Pancreas (tissue), 10 donors: ENCODE measurements around the gene WFDC13. TPM values are rescaled to one million over a fixed set of nuclear protein-coding genes. Genes with fewer than 3 reads are reported as not detected.
"Not testable (repeated sequence)": the region's sequence is repeated elsewhere in the genome, so short reads cannot be mapped to it uniquely, and the experiment has no call there.

Experiments
- ATAC-seq, 4 donors: fragments of 200-7000 bp; cut with Tn5 transposase; one replicate each; pipeline versions ENCODE4 v1.8.0 to v1.9.1; 2020; ENCODE audit warnings: mild to moderate bottlenecking in 4 of 4, moderate library complexity in 4 of 4
- DNase-seq, 6 donors: peaks; one replicate each; pipeline ENCODE4 v3.0.0-alpha.2; 2020
- FAIRE-seq: peaks from 2 replicates; lab custom pipeline; 2012; peaks lifted over from hg19 to GRCh38; lab: Jason Lieb, UNC
- H3K27ac ChIP-seq, 4 donors: fragments of 200-600 bp; sonication (generic); 1 replicate in 3 of 4; 2 replicates in 1 of 4; pipeline versions ENCODE4 v1.5.0 to v1.8.0; 2020
- H3K27me3 ChIP-seq, 4 donors: fragments of 200-600 bp; one replicate each; pipeline ENCODE4 v1.8.0; 2021
- H3K36me3 ChIP-seq, 3 donors: fragments of 200-600 bp; sonication (generic) in 1 of 3; one replicate each; pipeline versions ENCODE4 v1.5.0 to v1.8.0; 2020 to 2021
- H3K4me1 ChIP-seq, 3 donors: fragments of 200-600 bp; one replicate each; pipeline ENCODE4 v1.8.0; 2021
- H3K4me3 ChIP-seq, 4 donors: fragments of 200-600 bp; sonication (generic) in 2 of 4; one replicate each; pipeline versions ENCODE4 v1.5.0 to v1.8.0; 2020 to 2021
- H3K9me3 ChIP-seq, 4 donors: fragments of 200-600 bp; one replicate each; pipeline ENCODE4 v1.8.0; 2021
- CTCF ChIP-seq, 4 donors: fragments of 200-600 bp; sonication (generic) in 3 of 4; IDR thresholded peaks; one replicate each; pipeline versions ENCODE4 v1.5.0 to v1.8.0; 2021; ENCODE audit warnings: antibody characterized with exemption in 4 of 4
- WGBS, 2 donors: extraction: QIAGEN DNeasy Blood & Tissue Kit; methylation state at CpG; one replicate each; pipeline ENCODE4 v1.1.7; 2013; 5-methylcytosine and 5-hydroxymethylcytosine counted together
- intact Hi-C, 3 donors: fragments of 100-400 bp; cut with DNase I; formaldehyde crosslinking; loops; one replicate each; pipeline versions ENCODE4 v1.11.1 to v1.14.2; 2022
- polyA plus RNA-seq, 2 donors: library from polyadenylated mRNA; stranded (reverse); fragments of 200-250 nt; gene quantifications; one replicate each; pipeline ENCODE4 v1.2.3, GENCODE V29; 2013
- total RNA-seq, 6 donors: library from RNA; stranded (reverse); fragmentation: NEBNext Ultra II Directional in 4 of 6; extraction: Animal tissue kit (Norgen Biotek cat#: 25700) in 4 of 6; gene quantifications; one replicate each; pipeline versions ENCODE4 v1.2.1 to v1.2.4, GENCODE V29; 2021 to 2023
- donor health status: healthy with polysubstance abuse.
- donor health status: DM: no; HTN: no; CAD: no; lungs with moderate emphysema.
- donor health status: DM: no; HTN: no; CAD: no.
- donor health status: control.
- donor health status: control.
- donor health status: Bipolar disorder and iron deficiency.
- donor health status: DM: yes; HTN: yes; CAD: no.
- donor health status: DM: no; HTN: no; CAD: no.
- donor health status: DM: no; HTN: no; CAD: no.
- donor health status: DM: yes; HTN: yes; CAD: no.

WFDC13 gene
- not detected for total RNA-seq
- not detected for polyA plus RNA-seq

GRCh38 chr20:45701873-45702272 lies at the start of gene WFDC13:
TSS of gene WFDC13 (plus strand) at chr20:45702038. CDS start at chr20:45702124, 86 bp downstream.
- Histone ChIP-seq H3K4me1 (no peaks in the 10 kb centered on the region), H3K27ac (no peak within 1 kb of the TSS), H3K36me3 (no peaks in the 10 kb centered on the region), H3K9me3 (no peaks in the 10 kb centered on the region), H3K27me3 (no peaks in the 10 kb centered on the region), H3K4me3 (no peak within 1 kb of the TSS)
- ATAC-seq (no peak), FAIRE-seq (no peak), DNase-seq (no peak)
- intact Hi-C loops = no loop called here
- 65 to 80% methylated on average over 4 of the region's 4 CpGs for WGBS, 2 donors
- no peak for TF ChIP-seq CTCF (IDR thresholded peaks at IDR 0.05)

GRCh38 chr20:45657038-45657437 lies 44.8 kb upstream of the WFDC13 start:
- H3K27ac ChIP-seq, DNase-seq, intact Hi-C loops, H3K4me3 ChIP-seq, H3K36me3 ChIP-seq, ATAC-seq, H3K4me1 ChIP-seq, H3K9me3 ChIP-seq, FAIRE-seq, H3K27me3 ChIP-seq: not testable (repeated sequence)
- 33 to 87% methylated on average over 1 to 3 of the region's 3 CpGs for WGBS, 2 donors

- FAIRE-seq (no peak), DNase-seq (no peak), ATAC-seq (no peak)
- no peaks in the 10 kb centered on the region for H3K27me3 ChIP-seq
- no peak within 1 kb of the TSS for H3K27ac ChIP-seq
- intact Hi-C loops = no loop called here
- no peak for TF ChIP-seq CTCF (IDR thresholded peaks at IDR 0.05)
- no peaks in the 10 kb centered on the region for H3K36me3 ChIP-seq
- 60 to 61% methylated on average over 1 of the region's 1 CpG for WGBS, 2 donors
- no peaks in the 10 kb centered on the region for H3K9me3 ChIP-seq
- no peak within 1 kb of the TSS for H3K4me3 ChIP-seq
- H3K4me1 ChIP-seq = no peaks in the 10 kb centered on the region
Measured at GRCh38 chr20:45670139-45670538, 31.7 kb upstream of the WFDC13 start, which contains the start of gene WFDC11. TSS of gene WFDC11 (minus strand) at chr20:45670239. CDS start at chr20:45650600, 19,639 bp downstream.

GRCh38 chr20:45672765-45673164 lies 29.1 kb upstream of the WFDC13 start:
- DNase-seq = no peak
- no peak overlapping the region for H3K27ac ChIP-seq
- no peaks in the 10 kb centered on the region for H3K9me3 ChIP-seq
- no peaks in the 10 kb centered on the region for H3K36me3 ChIP-seq
- TF ChIP-seq CTCF (IDR thresholded peaks at IDR 0.05) = no peak
- H3K4me3 ChIP-seq = no peak overlapping the region
- H3K27me3 ChIP-seq = no peaks in the 10 kb centered on the region
- intact Hi-C loops = no loop called here
- FAIRE-seq = no peak
- H3K4me1 ChIP-seq = no peaks in the 10 kb centered on the region
- ATAC-seq = no peak

- Histone ChIP-seq H3K27ac (no peak overlapping the region), H3K9me3 (no peaks in the 10 kb centered on the region), H3K27me3 (no peaks in the 10 kb centered on the region), H3K4me1 (no peaks in the 10 kb centered on the region), H3K36me3 (no peaks in the 10 kb centered on the region), H3K4me3 (no peak overlapping the region)
- no peak for TF ChIP-seq CTCF (IDR thresholded peaks at IDR 0.05)
- ATAC-seq (no peak), FAIRE-seq (no peak), DNase-seq (no peak)
- intact Hi-C loops = no loop called here
Measured at GRCh38 chr20:45679650-45680049, 22.2 kb upstream of the WFDC13 start.
